ENCODE results near the gene MRPL48. TPM values are rescaled to one million over a fixed set of nuclear protein-coding genes. Genes with fewer than 3 reads are reported as not detected.

The MRPL48 gene
- total RNA-seq, 1 donor from 2014 or later: 26.5 TPM

GRCh38 chr11:73869332-73869949, 81.8 kb downstream of the MRPL48 start:
- no peak for DNase-seq
- Histone ChIP-seq H3K27me3 (ENCODE audit: low read depth) (no peaks in the 10 kb centered on the region), H3K27ac (no peak overlapping the region), H3K36me3 (peaks cover 50% of the 10 kb centered on the region), H3K9me3 (no peaks in the 10 kb centered on the region), H3K4me1 (peaks cover 3% of the 10 kb centered on the region), H3K4me3 (no peak overlapping the region)
- intact Hi-C loops (cut with DNase I): no loop called here
- TF ChIP-seq, protein P1, sequence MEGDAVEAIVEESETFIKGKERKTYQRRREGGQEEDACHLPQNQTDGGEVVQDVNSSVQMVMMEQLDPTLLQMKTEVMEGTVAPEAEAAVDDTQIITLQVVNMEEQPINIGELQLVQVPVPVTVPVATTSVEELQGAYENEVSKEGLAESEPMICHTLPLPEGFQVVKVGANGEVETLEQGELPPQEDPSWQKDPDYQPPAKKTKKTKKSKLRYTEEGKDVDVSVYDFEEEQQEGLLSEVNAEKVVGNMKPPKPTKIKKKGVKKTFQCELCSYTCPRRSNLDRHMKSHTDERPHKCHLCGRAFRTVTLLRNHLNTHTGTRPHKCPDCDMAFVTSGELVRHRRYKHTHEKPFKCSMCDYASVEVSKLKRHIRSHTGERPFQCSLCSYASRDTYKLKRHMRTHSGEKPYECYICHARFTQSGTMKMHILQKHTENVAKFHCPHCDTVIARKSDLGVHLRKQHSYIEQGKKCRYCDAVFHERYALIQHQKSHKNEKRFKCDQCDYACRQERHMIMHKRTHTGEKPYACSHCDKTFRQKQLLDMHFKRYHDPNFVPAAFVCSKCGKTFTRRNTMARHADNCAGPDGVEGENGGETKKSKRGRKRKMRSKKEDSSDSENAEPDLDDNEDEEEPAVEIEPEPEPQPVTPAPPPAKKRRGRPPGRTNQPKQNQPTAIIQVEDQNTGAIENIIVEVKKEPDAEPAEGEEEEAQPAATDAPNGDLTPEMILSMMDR (IDR thresholded peaks at IDR 0.05): no peak
- ATAC-seq: no peak

GRCh38 chr11:73870261-73870660, 82.6 kb downstream of the MRPL48 start:
- ATAC-seq (no peak), DNase-seq (no peak)
- H3K27ac ChIP-seq: no peak overlapping the region
- no peak overlapping the region for H3K4me3 ChIP-seq
- no peaks in the 10 kb centered on the region for H3K9me3 ChIP-seq
- intact Hi-C loops (cut with DNase I): no loop called here
- TF ChIP-seq, protein P1 (IDR thresholded peaks at IDR 0.05): no peak
- peaks cover 10% of the 10 kb centered on the region for H3K4me1 ChIP-seq
- no peaks in the 10 kb centered on the region for H3K27me3 ChIP-seq (ENCODE audit: low read depth)
- peaks cover 48% of the 10 kb centered on the region for H3K36me3 ChIP-seq

DNA sequence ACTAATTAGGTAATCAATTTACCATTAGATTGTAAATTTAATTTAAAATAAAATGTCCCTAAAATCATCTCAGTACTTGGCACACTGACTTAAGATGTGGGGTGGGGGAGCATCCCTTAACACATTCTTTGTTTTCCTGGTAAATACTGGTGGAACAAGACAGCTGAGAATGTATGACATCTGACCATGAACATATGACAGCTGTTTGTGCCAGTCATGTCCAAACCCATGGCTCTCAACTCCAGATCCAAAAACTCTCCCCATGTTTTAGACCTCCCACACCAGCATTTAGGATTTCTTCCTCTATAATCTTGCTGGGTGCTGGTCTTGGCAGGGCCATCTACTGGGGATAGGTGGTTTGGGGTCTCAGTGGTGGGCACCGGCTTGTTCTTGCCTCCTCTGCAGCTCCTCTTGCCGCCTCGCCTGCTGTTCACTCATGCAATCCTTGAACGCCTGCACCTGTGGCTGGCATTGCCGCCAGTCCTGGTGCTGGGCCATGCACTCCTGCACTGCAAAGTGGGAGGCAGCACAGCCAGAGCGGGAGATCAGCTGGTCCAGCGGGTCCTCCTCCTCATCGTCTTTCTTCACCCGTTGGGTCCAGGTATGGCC, 85.2 kb downstream of the MRPL48 start:
- H3K9me3 ChIP-seq: no peaks in the 10 kb centered on the region
- H3K36me3 ChIP-seq: peaks cover 48% of the 10 kb centered on the region
- H3K4me1 ChIP-seq: peaks cover 23% of the 10 kb centered on the region
- DNase-seq: no peak
- ATAC-seq: no peak
- H3K27me3 ChIP-seq (ENCODE audit: low read depth): no peaks in the 10 kb centered on the region
- intact Hi-C loops (cut with DNase I): no loop called here
- H3K27ac ChIP-seq: no peak overlapping the region
- no peak overlapping the region for H3K4me3 ChIP-seq
- TF ChIP-seq, protein P1 (IDR thresholded peaks at IDR 0.05): no peak

DNA sequence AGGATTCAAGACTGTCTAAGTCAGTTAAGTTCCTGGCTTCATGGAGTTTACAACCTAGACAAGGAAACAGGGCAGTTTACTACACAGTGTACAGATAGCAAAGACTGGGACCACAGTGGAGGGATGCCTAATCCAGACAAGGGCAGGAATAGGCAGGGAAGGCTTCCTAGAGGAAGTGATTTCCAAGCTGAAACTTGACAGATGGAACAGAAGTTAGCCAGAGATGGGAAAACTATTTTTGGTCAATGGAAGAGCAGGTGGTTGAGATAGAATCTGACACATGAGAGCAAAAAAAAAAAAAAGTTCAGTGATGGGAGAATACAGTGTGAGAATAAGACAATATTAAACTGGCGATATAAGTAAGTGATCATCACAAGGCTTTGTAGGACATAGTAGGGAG, 87.7 kb downstream of the MRPL48 start:
- Histone ChIP-seq H3K4me3 (peak overlapping the region; percentile 88), H3K36me3 (peaks cover 43% of the 10 kb centered on the region), H3K27ac (no peak overlapping the region), H3K9me3 (no peaks in the 10 kb centered on the region), H3K27me3 (ENCODE audit: low read depth) (no peaks in the 10 kb centered on the region), H3K4me1 (peaks cover 23% of the 10 kb centered on the region)
- DNase-seq (no peak), ATAC-seq (no peak)
- TF ChIP-seq, protein P1 (IDR thresholded peaks at IDR 0.05): no peak
- intact Hi-C loops (cut with DNase I): no loop called here

- Histone ChIP-seq H3K27me3 (ENCODE audit: low read depth) (no peaks in the 10 kb centered on the region), H3K9me3 (no peaks in the 10 kb centered on the region), H3K27ac (peak overlapping the region; percentile 81), H3K4me1 (peaks cover 23% of the 10 kb centered on the region), H3K4me3 (peak overlapping the region; percentile 88), H3K36me3 (peaks cover 43% of the 10 kb centered on the region)
- intact Hi-C loops (cut with DNase I): no loop called here
- ATAC-seq: no peak
- TF ChIP-seq, protein P1 (IDR thresholded peaks at IDR 0.05): no peak
- DNase-seq: no peak
Observed at GRCh38 chr11:73875840-73876239, 88.2 kb downstream of the MRPL48 start.

All from lower lobe of right lung (tissue), 2 donors.